Myocyte (in vitro differentiated cells): Measurements from ENCODE around the gene CYTIP. TPM values are rescaled to one million over a fixed set of nuclear protein-coding genes. Genes with fewer than 3 reads are reported as not detected.
"Not testable (repeated sequence)": the region's sequence is repeated elsewhere in the genome, so short reads cannot be mapped to it uniquely, and the experiment has no call there.

ENCODE experiments used
- DNase-seq: peaks from one replicate; pipeline ENCODE4 v3.0.0-alpha.2; 2012; ENCODE audit warnings: low read depth
- total RNA-seq: library from RNA; depleted of rRNA; stranded (reverse); fragments of >200 nt; gene quantifications from 2 replicates; pipeline ENCODE4 v1.2.3, GENCODE V29; 2014

Gene CYTIP
- total RNA-seq, 1 donor from 2014 or later = 1.9 TPM

GRCh38 chr2:157427003-157427921, 16.6 kb downstream of the CYTIP start:
- DNase-seq = no peak

GRCh38 chr2:157426477-157426994, 17.4 kb downstream of the CYTIP start:
- DNase-seq = no peak

- no peak for DNase-seq
Observed at GRCh38 chr2:157424374-157424773, 19.5 kb downstream of the CYTIP start.

- DNase-seq = no peak
Observed at GRCh38 chr2:157421964-157422363, 21.9 kb downstream of the CYTIP start.

GRCh38 chr2:157421331-157421944, 22.5 kb downstream of the CYTIP start:
- no peak for DNase-seq

GRCh38 chr2:157420771-157421323, 23.0 kb downstream of the CYTIP start:
- DNase-seq = no peak

GRCh38 chr2:157419031-157419575, 24.8 kb downstream of the CYTIP start:
- no peak for DNase-seq

GRCh38 chr2:157418239-157418641, 25.6 kb downstream of the CYTIP start:
- no peak for DNase-seq

- no peak for DNase-seq
Observed at GRCh38 chr2:157415591-157416101, 28.2 kb downstream of the CYTIP start.

GRCh38 chr2:157414050-157414449, 29.8 kb downstream of the CYTIP start:
- DNase-seq = no peak

GRCh38 chr2:157413326-157414035, 30.4 kb downstream of the CYTIP start:
- no peak for DNase-seq

- no peak for DNase-seq
Observed at GRCh38 chr2:157411624-157412336, 32.1 kb downstream of the CYTIP start.

GRCh38 chr2:157405398-157405797, 38.5 kb downstream of the CYTIP start:
- DNase-seq = not testable (repeated sequence)

- no peak for DNase-seq
Observed at GRCh38 chr2:157404363-157404762, 39.5 kb downstream of the CYTIP start.

GRCh38 chr2:157402801-157403485, 40.9 kb downstream of the CYTIP start:
- not testable (repeated sequence) for DNase-seq

- DNase-seq = no peak
Observed at GRCh38 chr2:157395811-157396210, 48.1 kb downstream of the CYTIP start.

- no peak for DNase-seq
Observed at GRCh38 chr2:157394928-157395327, 49.0 kb downstream of the CYTIP start.

GRCh38 chr2:157393348-157393747, 50.5 kb downstream of the CYTIP start:
- no peak for DNase-seq

GRCh38 chr2:157388827-157389226, 55.1 kb downstream of the CYTIP start:
- DNase-seq = no peak

- DNase-seq = no peak
Observed at GRCh38 chr2:157386747-157387146, 57.1 kb downstream of the CYTIP start.
